Bronchial epithelial cell (primary cell): ENCODE data around the gene INTS13. TPM values are rescaled to one million over a fixed set of nuclear protein-coding genes. Genes with fewer than 3 reads are reported as not detected.
"Not testable (repeated sequence)": the region's sequence is repeated elsewhere in the genome, so short reads cannot be mapped to it uniquely, and the experiment has no call there.

Experiments
- DNase-seq: peaks from one replicate; pipeline ENCODE4 v3.0.0-alpha.2; 2010; ENCODE audit warnings: low read depth
- FAIRE-seq: peaks from 2 replicates; lab custom pipeline; 2011; peaks lifted over from hg19 to GRCh38; lab: Jason Lieb, UNC
- H3K27me3 ChIP-seq: 2 replicates; pipeline ENCODE4 v1.5.1; 2011; ENCODE audit warnings: low read length; ENCODE audit not compliant: control insufficient read depth, insufficient read depth
- H3K36me3 ChIP-seq: 2 replicates; pipeline ENCODE4 v1.5.1; 2011; ENCODE audit warnings: low read length; ENCODE audit not compliant: control insufficient read depth, insufficient read depth
- H3K4me3 ChIP-seq: 2 replicates; pipeline ENCODE4 v1.5.1; 2011; ENCODE audit warnings: mild to moderate bottlenecking, low read depth, low read length, control low read depth
- total RNA-seq: library from RNA; depleted of rRNA; stranded (reverse); fragments of >200 nt; gene quantifications from 2 replicates; pipeline ENCODE4 v1.2.1, GENCODE V29; 2014
- TF ChIP-seq, protein P1 (sequence below): IDR thresholded peaks from 2 replicates; pipeline ENCODE4 v1.5.1; 2011; ENCODE audit warnings: mild to moderate bottlenecking, moderate library complexity, low read length, control low read depth, inconsistent platforms; ENCODE audit not compliant: insufficient read depth, severe bottlenecking

INTS13 gene
- total RNA-seq, 1 donor from 2014 or later: 19.7 TPM

DNA sequence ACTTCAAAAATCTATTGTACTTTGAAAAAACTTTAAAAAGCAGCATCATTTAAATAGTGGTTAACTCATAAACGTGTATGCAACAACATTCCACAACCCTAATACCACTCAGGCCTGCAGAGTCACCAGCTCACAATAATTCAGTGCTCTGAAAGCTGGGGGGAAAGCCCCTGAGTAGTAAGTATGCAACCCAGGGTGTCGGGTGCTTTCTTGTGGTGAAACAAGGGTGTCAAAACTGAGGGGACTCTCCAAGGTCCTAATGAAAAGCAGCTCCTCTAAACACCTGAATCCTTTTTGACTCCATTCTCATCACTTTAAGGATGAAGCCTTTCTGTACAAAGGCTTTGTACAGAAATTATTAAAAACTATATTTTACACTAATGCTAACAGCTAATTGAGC, 34.2 kb upstream of the INTS13 start:
- Histone ChIP-seq H3K36me3 (peaks cover 14% of the 10 kb centered on the region), H3K27me3 (no peaks in the 10 kb centered on the region), H3K4me3 (no peak overlapping the region)
- DNase-seq (no peak), FAIRE-seq (no peak)
- TF ChIP-seq, protein P1, sequence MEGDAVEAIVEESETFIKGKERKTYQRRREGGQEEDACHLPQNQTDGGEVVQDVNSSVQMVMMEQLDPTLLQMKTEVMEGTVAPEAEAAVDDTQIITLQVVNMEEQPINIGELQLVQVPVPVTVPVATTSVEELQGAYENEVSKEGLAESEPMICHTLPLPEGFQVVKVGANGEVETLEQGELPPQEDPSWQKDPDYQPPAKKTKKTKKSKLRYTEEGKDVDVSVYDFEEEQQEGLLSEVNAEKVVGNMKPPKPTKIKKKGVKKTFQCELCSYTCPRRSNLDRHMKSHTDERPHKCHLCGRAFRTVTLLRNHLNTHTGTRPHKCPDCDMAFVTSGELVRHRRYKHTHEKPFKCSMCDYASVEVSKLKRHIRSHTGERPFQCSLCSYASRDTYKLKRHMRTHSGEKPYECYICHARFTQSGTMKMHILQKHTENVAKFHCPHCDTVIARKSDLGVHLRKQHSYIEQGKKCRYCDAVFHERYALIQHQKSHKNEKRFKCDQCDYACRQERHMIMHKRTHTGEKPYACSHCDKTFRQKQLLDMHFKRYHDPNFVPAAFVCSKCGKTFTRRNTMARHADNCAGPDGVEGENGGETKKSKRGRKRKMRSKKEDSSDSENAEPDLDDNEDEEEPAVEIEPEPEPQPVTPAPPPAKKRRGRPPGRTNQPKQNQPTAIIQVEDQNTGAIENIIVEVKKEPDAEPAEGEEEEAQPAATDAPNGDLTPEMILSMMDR: no peak

DNA sequence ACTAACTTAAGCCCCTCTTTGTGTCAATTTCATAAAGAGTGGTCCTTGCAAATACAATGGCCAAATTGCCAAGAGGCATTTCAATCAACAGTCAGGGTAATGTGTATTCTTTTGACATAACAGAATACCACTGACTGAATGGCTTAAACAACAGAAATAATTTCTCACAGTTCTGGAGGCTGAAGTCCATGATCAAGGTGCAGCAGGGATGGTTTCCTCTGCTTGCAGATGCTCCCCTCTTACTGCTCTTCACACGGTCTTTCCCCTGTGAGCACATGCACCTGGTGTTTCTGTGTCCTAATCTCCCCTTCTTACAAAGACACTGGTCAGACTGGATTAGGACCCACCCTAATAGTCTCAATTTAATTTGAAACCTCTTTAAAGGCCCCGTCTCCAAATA, 32.4 kb upstream of the INTS13 start:
- TF ChIP-seq, protein P1: no peak
- no peak overlapping the region for H3K4me3 ChIP-seq
- peaks cover 13% of the 10 kb centered on the region for H3K36me3 ChIP-seq
- no peaks in the 10 kb centered on the region for H3K27me3 ChIP-seq
- FAIRE-seq: no peak
- no peak for DNase-seq

DNA sequence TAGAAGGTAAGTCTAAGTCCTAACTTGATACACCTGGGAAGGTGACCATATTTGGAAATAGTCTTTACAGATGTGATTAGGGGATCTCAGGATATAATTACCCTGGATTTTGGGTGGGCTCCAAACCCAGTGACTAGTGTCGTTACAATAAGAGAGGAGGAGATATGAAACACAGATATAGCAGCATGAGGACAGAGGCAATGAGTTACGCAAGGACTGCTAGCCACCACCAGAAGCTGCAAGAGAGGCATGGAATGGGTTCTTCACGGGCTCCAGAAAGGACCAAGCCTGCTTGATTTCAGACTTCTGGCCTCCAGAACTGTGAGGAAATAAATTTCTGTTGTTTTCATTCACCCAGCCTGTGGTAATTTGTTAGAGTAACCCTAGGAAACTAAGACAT, 29.1 kb upstream of the INTS13 start:
- no peak for FAIRE-seq

DNA sequence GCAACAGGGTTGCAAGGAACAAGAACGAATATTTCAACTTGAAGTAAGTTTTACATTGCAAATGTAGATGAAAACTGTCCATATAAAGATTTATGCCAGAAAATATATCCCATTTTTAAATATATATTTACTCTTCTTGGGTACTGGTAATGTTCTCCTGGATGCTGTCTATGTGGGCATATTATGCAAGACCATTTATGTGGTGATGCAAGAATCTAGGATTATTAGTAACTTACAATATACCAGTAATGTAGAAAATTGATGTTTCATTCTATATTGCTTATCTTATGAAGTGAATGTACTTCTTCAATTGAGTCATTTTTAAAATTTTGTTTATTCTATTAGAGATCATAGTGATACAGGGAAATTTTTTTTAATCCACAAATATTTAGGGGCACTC, 25.6 kb upstream of the INTS13 start:
- TF ChIP-seq, protein P1: no peak
- H3K4me3 ChIP-seq: no peak overlapping the region
- DNase-seq (no peak), FAIRE-seq (no peak)
- H3K27me3 ChIP-seq: no peaks in the 10 kb centered on the region
- H3K36me3 ChIP-seq: peaks cover 1% of the 10 kb centered on the region

More for the DNA sequence above, 29.1 kb upstream of the INTS13 start:
- TF ChIP-seq, protein P1: no peak
- no peak for DNase-seq
- no peak overlapping the region for H3K4me3 ChIP-seq
- no peaks in the 10 kb centered on the region for H3K27me3 ChIP-seq
- peaks cover 1% of the 10 kb centered on the region for H3K36me3 ChIP-seq

DNA sequence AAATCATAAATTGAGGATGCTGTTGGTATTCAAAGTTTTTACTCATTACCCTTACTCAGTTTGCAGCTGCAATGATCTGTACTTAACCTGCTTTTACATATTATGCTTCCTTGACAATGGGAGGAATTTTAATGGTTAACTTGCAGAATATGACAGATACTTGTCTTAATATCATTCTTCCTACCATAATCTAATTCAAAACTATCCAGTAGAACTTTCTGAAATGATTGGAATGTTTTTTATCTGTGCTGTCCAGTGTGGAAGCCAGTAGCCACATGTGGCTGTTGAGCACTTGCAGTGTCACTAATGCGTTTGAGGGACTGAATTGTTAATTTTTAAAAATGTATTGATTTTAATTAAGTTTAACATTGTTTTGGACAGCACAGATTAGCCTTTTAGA, 24.0 kb upstream of the INTS13 start:
- DNase-seq (no peak), FAIRE-seq (no peak)
- TF ChIP-seq, protein P1: no peak
- Histone ChIP-seq H3K27me3 (no peaks in the 10 kb centered on the region), H3K36me3 (peaks cover under 1% of the 10 kb centered on the region), H3K4me3 (no peak overlapping the region)

DNA sequence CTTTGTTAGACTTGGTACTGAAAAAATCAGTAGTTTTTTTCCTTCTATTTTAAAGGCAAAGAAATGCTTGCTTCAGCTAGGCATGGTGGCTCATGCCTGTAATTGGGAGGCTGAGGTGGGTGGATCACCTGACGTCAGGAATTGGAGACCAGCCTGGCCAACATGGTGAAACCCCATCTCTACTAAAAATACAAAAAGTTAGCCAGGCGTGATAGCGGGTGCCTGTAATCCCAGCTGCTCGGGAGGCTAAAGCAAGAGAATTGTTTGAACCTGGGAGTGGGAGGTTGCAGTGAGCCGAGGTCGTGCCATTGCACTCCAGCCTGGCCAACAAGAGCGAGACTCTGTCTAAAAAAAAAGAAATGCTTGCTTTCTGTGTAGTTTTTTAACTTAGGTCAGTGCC, 23.6 kb upstream of the INTS13 start:
- not testable (repeated sequence) for H3K36me3 ChIP-seq, FAIRE-seq, H3K27me3 ChIP-seq, H3K4me3 ChIP-seq, DNase-seq
